CD4-positive, alpha-beta T cell (primary cell): ENCODE data around the gene TSPAN13. TPM values are rescaled to one million over a fixed set of nuclear protein-coding genes. Genes with fewer than 3 reads are reported as not detected.

Source experiments
- ATAC-seq: fragments of 200-7000 bp; cut with Tn5 transposase; one replicate; pipeline ENCODE4 v1.10.0; 2022; ENCODE audit warnings: mild to moderate bottlenecking; ENCODE audit not compliant: poor library complexity
- CTCF ChIA-PET: fragments of 350-600 bp; sonication (Branson Sonifier 250); formaldehyde crosslinking; loops from one replicate; lab custom pipeline; 2021; ENCODE audit warnings: antibody characterized with exemption, inconsistent platforms; lab: Charles Lee
- POLR2A ChIA-PET: fragments of 350-600 bp; sonication (Branson Sonifier 250); formaldehyde crosslinking; loops from one replicate; lab custom pipeline; 2021; ENCODE audit warnings: antibody characterized with exemption, inconsistent platforms; lab: Charles Lee
- DNase-seq, 14 experiments: peaks; one replicate each; pipeline ENCODE4 v3.0.0-alpha.2; 2013 to 2020; ENCODE audit warnings: mixed read lengths in 2 of 14
- H3K27ac ChIP-seq, 2 donors: one replicate each; pipeline versions ENCODE4 v1.5.1 to v1.7.0; 2013; ENCODE audit warnings: low read length in 2 of 2, low read depth in 1 of 2, mild to moderate bottlenecking in 1 of 2
- H3K27me3 ChIP-seq, 2 experiments: 1 replicate in 1 of 2; 2 replicates in 1 of 2; pipeline versions ENCODE4 v1.6.1 to v1.7.0; 2013; ENCODE audit warnings: low read length in 2 of 2, control low read depth in 1 of 2, mild to moderate bottlenecking in 1 of 2, moderate library complexity in 1 of 2; ENCODE audit not compliant: insufficient read depth in 2 of 2, control insufficient read depth in 1 of 2
- H3K36me3 ChIP-seq: one replicate; pipeline ENCODE4 v1.6.1; 2013; ENCODE audit warnings: low read length, control low read depth; ENCODE audit not compliant: insufficient read depth
- H3K4me1 ChIP-seq: one replicate; pipeline ENCODE4 v1.6.1; 2013; ENCODE audit warnings: low read length, control low read depth; ENCODE audit not compliant: insufficient read depth
- H3K4me3 ChIP-seq: one replicate; pipeline ENCODE4 v1.5.1; 2013; ENCODE audit warnings: mild to moderate bottlenecking, low read length, moderate library complexity
- H3K9me3 ChIP-seq, 2 experiments: 1 replicate in 1 of 2; 2 replicates in 1 of 2; pipeline versions ENCODE4 v1.6.1 to v1.7.0; 2013; ENCODE audit warnings: low read length in 2 of 2, mild to moderate bottlenecking in 2 of 2, control low read depth in 1 of 2, moderate library complexity in 1 of 2; ENCODE audit not compliant: control insufficient read depth in 1 of 2, insufficient read depth in 1 of 2
- H3K27ac Mint-ChIP-seq: one replicate; pipeline ENCODE4 v1.8.0; 2020; ENCODE audit warnings: mixed read lengths
- H3K27me3 Mint-ChIP-seq: one replicate; pipeline ENCODE4 v1.8.0; 2021; ENCODE audit warnings: mixed read lengths
- H3K36me3 Mint-ChIP-seq: one replicate; pipeline ENCODE4 v1.8.0; 2021; ENCODE audit warnings: low read depth, mixed read lengths
- H3K4me1 Mint-ChIP-seq: one replicate; pipeline ENCODE4 v1.8.0; 2021; ENCODE audit warnings: low read depth, mixed read lengths
- H3K4me3 Mint-ChIP-seq: one replicate; pipeline ENCODE4 v1.8.0; 2020; ENCODE audit warnings: mild to moderate bottlenecking, mixed read lengths
- H3K9me3 Mint-ChIP-seq: one replicate; pipeline ENCODE4 v1.8.0; 2020; ENCODE audit warnings: mixed read lengths
- CTCF ChIP-seq: fragments of 200-600 bp; IDR thresholded peaks from one replicate; pipeline ENCODE4 v1.8.0; 2022; ENCODE audit warnings: antibody characterized with exemption, mild to moderate bottlenecking
- intact Hi-C, 2 experiments: fragments of 100-400 bp; cut with DNase I in 1 of 2; cut with micrococcal nuclease in 1 of 2; formaldehyde crosslinking; loops; one replicate each; pipeline versions ENCODE4 v1.15.1 to v1.9.0; 2023 to 2025; cut with DNase I, micrococcal nuclease
- total RNA-seq, 174 experiments: library from RNA in 2 of 174; stranded (reverse) in 2 of 174; gene quantifications; one replicate each; pipeline ENCODE4 v1.2.3 and lab custom pipeline; 2021 to 2026

Gene TSPAN13
- total RNA-seq, 2 experiments from 2014 or later: 0.16 to 0.25 TPM

- no peak for DNase-seq
- Mint-ChIP-seq H3K27me3 (peaks cover 18% of the 10 kb centered on the region), H3K27ac (no peak overlapping the region), H3K4me1 (no peaks in the 10 kb centered on the region), H3K9me3 (no peaks in the 10 kb centered on the region), H3K36me3 (no peaks in the 10 kb centered on the region), H3K4me3 (no peak overlapping the region)
- ATAC-seq: no peak
- H3K4me1 ChIP-seq: no peaks in the 10 kb centered on the region
- ChIA-PET CTCF (no interaction called here), POLR2A (no interaction called here)
- TF ChIP-seq CTCF: no peak
- no peaks in the 10 kb centered on the region for H3K27me3 ChIP-seq
- H3K36me3 ChIP-seq: no peaks in the 10 kb centered on the region
- H3K9me3 ChIP-seq: no peaks in the 10 kb centered on the region
- H3K4me3 ChIP-seq: no peak overlapping the region
- no peak overlapping the region for H3K27ac ChIP-seq
- intact Hi-C loops: no loop called here
Observed at GRCh38 chr7:16791071-16791470, 37.5 kb downstream of the TSPAN13 start.

GRCh38 chr7:16791905-16792698 is 38.5 kb downstream of the TSPAN13 start:
- H3K4me1 ChIP-seq: no peaks in the 10 kb centered on the region
- DNase-seq: no peak
- ChIA-PET CTCF (no interaction called here), POLR2A (no interaction called here)
- H3K36me3 Mint-ChIP-seq: no peaks in the 10 kb centered on the region
- no peaks in the 10 kb centered on the region for H3K36me3 ChIP-seq
- H3K4me3 Mint-ChIP-seq: no peak overlapping the region
- H3K27me3 Mint-ChIP-seq: peaks cover 23% of the 10 kb centered on the region
- no peak for TF ChIP-seq CTCF
- H3K9me3 ChIP-seq: no peaks in the 10 kb centered on the region
- H3K27ac Mint-ChIP-seq: no peak overlapping the region
- H3K9me3 Mint-ChIP-seq: no peaks in the 10 kb centered on the region
- H3K4me3 ChIP-seq: no peak overlapping the region
- no peaks in the 10 kb centered on the region for H3K4me1 Mint-ChIP-seq
- H3K27me3 ChIP-seq: no peaks in the 10 kb centered on the region
- H3K27ac ChIP-seq: no peak overlapping the region
- intact Hi-C loops: no loop called here
- ATAC-seq: no peak

GRCh38 chr7:16794986-16795385 is 41.4 kb downstream of the TSPAN13 start:
- TF ChIP-seq CTCF: no peak
- peaks cover 23% of the 10 kb centered on the region for H3K27me3 Mint-ChIP-seq
- Histone ChIP-seq H3K36me3 (no peaks in the 10 kb centered on the region), H3K4me1 (no peaks in the 10 kb centered on the region), H3K27me3 (no peaks in the 10 kb centered on the region), H3K9me3 (no peaks in the 10 kb centered on the region), H3K4me3 (no peak overlapping the region), H3K27ac (no peak overlapping the region)
- no peaks in the 10 kb centered on the region for H3K9me3 Mint-ChIP-seq
- no peaks in the 10 kb centered on the region for H3K4me1 Mint-ChIP-seq
- DNase-seq: no peak
- ChIA-PET CTCF (no interaction called here), POLR2A (no interaction called here)
- H3K36me3 Mint-ChIP-seq: no peaks in the 10 kb centered on the region
- no peak overlapping the region for H3K27ac Mint-ChIP-seq
- H3K4me3 Mint-ChIP-seq: no peak overlapping the region
- ATAC-seq: no peak
- intact Hi-C loops: no loop called here
